MM.1S (cell line): Measurements from ENCODE around the gene LDLRAD4.

Source experiments
- DNase-seq: peaks from one replicate; pipeline ENCODE4 v3.0.0-alpha.2; 2015
- H2AFZ ChIP-seq: fragments of 300-600 bp; sonication (generic); 2 replicates; pipeline ENCODE4 v1.6.0; 2016; ENCODE audit warnings: antibody characterized with exemption, low read length
- H3F3A ChIP-seq: fragments of 300-600 bp; sonication (generic); 2 replicates; pipeline ENCODE4 v1.6.1; 2016; ENCODE audit warnings: mild to moderate bottlenecking, antibody characterized with exemption, low read length, moderate library complexity, mixed read lengths; ENCODE audit not compliant: insufficient read depth
- H3K27ac ChIP-seq: fragments of 300-600 bp; sonication (generic); 2 replicates; pipeline ENCODE4 v1.5.1; 2016; ENCODE audit warnings: mild to moderate bottlenecking, low read length
- H3K27me3 ChIP-seq: fragments of 300-600 bp; sonication (generic); replicated peaks from 2 replicates; pipeline ENCODE4 v1.6.0; 2016; ENCODE audit warnings: low read length; ENCODE audit not compliant: insufficient read depth
- H3K36me3 ChIP-seq: fragments of 300-600 bp; sonication (generic); replicated peaks from 2 replicates; pipeline ENCODE4 v1.6.1; 2016; ENCODE audit warnings: mild to moderate bottlenecking, low read length, mixed read lengths; ENCODE audit not compliant: insufficient read depth
- H3K4me1 ChIP-seq: fragments of 300-600 bp; sonication (generic); 2 replicates; pipeline ENCODE4 v1.6.1; 2016; ENCODE audit warnings: low read length, mixed read lengths
- H3K4me2 ChIP-seq: fragments of 300-600 bp; sonication (generic); 2 replicates; pipeline ENCODE4 v1.6.0; 2016; ENCODE audit warnings: low read depth, low read length
- H3K4me3 ChIP-seq: fragments of 300-600 bp; sonication (generic); 2 replicates; pipeline ENCODE4 v1.5.1; 2016; ENCODE audit warnings: low read length, mixed read lengths
- H3K79me2 ChIP-seq: fragments of 300-600 bp; sonication (generic); 2 replicates; pipeline ENCODE4 v1.6.1; 2016; ENCODE audit warnings: mixed run types, low read length, mixed read lengths
- H3K9ac ChIP-seq: fragments of 300-600 bp; sonication (generic); 2 replicates; pipeline ENCODE4 v1.6.1; 2016; ENCODE audit warnings: low read length, mixed read lengths
- H3K9me2 ChIP-seq: fragments of 300-600 bp; sonication (generic); replicated peaks from 2 replicates; pipeline ENCODE4 v1.6.1; 2016; ENCODE audit warnings: mild to moderate bottlenecking, low read length, mixed read lengths; ENCODE audit not compliant: insufficient read depth
- H3K9me3 ChIP-seq: fragments of 300-600 bp; sonication (generic); replicated peaks from 2 replicates; pipeline ENCODE4 v1.6.1; 2016; ENCODE audit warnings: mild to moderate bottlenecking, low read length, mixed read lengths; ENCODE audit not compliant: insufficient read depth
- H4K20me1 ChIP-seq: fragments of 300-600 bp; sonication (generic); 2 replicates; pipeline ENCODE4 v1.6.1; 2016; ENCODE audit warnings: mild to moderate bottlenecking, low read length, moderate library complexity, mixed read lengths; ENCODE audit not compliant: insufficient read depth
- EZH2 ChIP-seq: fragments of 300-600 bp; sonication (generic); optimal IDR thresholded peaks from 2 replicates; pipeline ENCODE3; 2017; ENCODE audit warnings: low read depth, mild to moderate bottlenecking, antibody characterized with exemption, low read length, mixed read lengths
- EZH2phosphoT487 ChIP-seq: fragments of 300-600 bp; sonication (generic); IDR thresholded peaks from 2 replicates; pipeline ENCODE4 v1.6.1; 2018; ENCODE audit warnings: antibody characterized with exemption, low read length
- TF ChIP-seq, protein P1 (sequence below): fragments of 300-600 bp; sonication (generic); IDR thresholded peaks from 2 replicates; pipeline ENCODE4 v1.5.1; 2016; ENCODE audit warnings: antibody characterized with exemption, low read length, mixed read lengths

LDLRAD4 gene

DNA sequence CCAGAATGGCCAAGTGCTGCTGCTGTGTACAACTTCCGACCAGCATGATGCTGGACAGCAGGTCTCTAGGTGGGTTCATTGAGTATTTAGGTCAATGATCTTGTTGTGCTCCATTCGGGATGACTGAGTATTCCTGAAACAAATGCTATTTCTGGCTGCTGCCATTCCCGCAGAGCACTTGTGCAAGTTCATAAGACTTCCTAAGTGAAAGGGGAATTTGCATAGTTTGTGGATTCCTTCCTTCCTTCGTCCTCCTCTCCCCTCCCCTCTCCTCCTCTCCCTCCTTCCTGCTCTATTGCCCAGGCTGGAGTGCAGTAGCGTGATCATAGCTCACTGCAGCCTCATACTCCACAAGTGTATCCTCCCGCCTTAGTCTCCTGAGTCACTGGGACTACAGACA lies 40.4 kb downstream of the LDLRAD4 start:
- Histone ChIP-seq H3K9me2 (no peaks in the 10 kb centered on the region), H3K79me2 (no peaks in the 10 kb centered on the region), H3K36me3 (no peaks in the 10 kb centered on the region), H3K9me3 (no peaks in the 10 kb centered on the region), H3F3A (no peaks in the 10 kb centered on the region), H2AFZ (no peak overlapping the region), H3K27me3 (no peaks in the 10 kb centered on the region), H4K20me1 (no peaks in the 10 kb centered on the region), H3K9ac (no peak overlapping the region), H3K4me3 (no peak overlapping the region), H3K27ac (no peak overlapping the region), H3K4me2 (no peak overlapping the region), H3K4me1 (no peaks in the 10 kb centered on the region)
- no peak for TF ChIP-seq EZH2
- TF ChIP-seq EZH2phosphoT487 = no peak
- TF ChIP-seq, protein P1, sequence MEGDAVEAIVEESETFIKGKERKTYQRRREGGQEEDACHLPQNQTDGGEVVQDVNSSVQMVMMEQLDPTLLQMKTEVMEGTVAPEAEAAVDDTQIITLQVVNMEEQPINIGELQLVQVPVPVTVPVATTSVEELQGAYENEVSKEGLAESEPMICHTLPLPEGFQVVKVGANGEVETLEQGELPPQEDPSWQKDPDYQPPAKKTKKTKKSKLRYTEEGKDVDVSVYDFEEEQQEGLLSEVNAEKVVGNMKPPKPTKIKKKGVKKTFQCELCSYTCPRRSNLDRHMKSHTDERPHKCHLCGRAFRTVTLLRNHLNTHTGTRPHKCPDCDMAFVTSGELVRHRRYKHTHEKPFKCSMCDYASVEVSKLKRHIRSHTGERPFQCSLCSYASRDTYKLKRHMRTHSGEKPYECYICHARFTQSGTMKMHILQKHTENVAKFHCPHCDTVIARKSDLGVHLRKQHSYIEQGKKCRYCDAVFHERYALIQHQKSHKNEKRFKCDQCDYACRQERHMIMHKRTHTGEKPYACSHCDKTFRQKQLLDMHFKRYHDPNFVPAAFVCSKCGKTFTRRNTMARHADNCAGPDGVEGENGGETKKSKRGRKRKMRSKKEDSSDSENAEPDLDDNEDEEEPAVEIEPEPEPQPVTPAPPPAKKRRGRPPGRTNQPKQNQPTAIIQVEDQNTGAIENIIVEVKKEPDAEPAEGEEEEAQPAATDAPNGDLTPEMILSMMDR = no peak
- no peak for DNase-seq

DNA sequence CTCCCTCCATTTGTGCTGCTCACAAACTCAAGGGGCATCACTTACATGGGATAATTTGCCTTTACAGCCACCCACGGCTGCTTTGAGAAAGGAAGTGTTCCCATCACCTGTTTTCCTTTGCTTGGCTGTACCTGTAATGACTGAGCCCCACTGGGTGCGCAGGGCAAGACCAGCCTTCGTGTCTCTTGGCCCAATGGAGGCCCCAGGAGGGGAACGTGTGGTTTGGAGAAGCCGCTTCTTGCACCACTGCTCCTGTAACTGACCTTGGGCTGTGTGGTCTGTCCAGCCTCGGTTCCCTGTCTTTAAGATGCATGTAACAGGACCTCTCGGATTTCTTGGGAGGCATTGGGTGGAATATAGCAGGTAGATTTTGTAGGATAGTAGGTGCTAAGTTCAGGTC lies 41.1 kb downstream of the LDLRAD4 start:
- Histone ChIP-seq H3K9me2 (no peaks in the 10 kb centered on the region), H3K79me2 (no peaks in the 10 kb centered on the region), H3K27me3 (no peaks in the 10 kb centered on the region), H3K4me1 (no peaks in the 10 kb centered on the region), H4K20me1 (no peaks in the 10 kb centered on the region), H3K9me3 (no peaks in the 10 kb centered on the region), H3K4me2 (no peak overlapping the region), H3K36me3 (no peaks in the 10 kb centered on the region), H3F3A (no peaks in the 10 kb centered on the region), H2AFZ (no peak overlapping the region), H3K9ac (no peak overlapping the region), H3K4me3 (no peak overlapping the region), H3K27ac (no peak overlapping the region)
- TF ChIP-seq, protein P1 = no peak
- TF ChIP-seq EZH2 = no peak
- TF ChIP-seq EZH2phosphoT487 = no peak
- no peak for DNase-seq

DNA sequence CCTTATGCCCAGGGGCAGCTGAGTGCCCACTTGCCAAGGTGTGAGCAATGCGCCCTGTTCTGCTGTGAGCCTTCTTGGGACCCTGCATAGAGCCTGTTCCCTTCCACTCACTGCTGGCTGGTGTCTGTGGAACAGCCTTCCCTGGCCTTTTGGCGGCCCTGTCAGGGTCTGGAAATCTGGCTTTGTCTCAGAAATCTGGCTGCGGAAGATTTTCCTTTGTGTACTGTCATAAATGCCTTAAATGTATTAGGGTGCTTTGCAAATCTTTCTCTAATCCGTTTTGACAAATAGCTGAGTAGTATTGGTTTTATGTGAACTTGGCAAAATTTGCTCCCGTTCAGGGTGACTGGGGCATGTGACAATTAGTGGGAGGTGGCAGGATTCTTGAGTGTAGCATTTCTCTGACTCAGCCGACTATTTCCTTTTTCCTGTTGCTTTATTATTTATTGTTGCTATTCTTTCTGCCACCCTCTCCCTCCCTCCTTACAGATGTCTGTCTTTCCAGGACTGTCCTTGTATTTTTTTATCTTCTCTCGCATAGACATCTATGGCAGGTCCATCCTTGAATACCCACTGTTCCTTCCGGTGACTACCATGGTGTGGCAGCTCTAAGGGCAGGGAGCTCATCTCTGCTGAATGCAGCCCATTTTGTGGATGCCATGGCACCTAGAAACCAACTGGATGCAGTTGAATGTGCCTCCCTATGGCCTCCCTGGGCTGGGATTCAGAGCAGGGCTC lies 41.8 kb downstream of the LDLRAD4 start:
- Histone ChIP-seq H3K9ac (no peak overlapping the region), H2AFZ (no peak overlapping the region), H3K4me2 (no peak overlapping the region), H3K79me2 (no peaks in the 10 kb centered on the region), H4K20me1 (no peaks in the 10 kb centered on the region), H3K4me1 (no peaks in the 10 kb centered on the region), H3K36me3 (no peaks in the 10 kb centered on the region), H3K9me3 (no peaks in the 10 kb centered on the region), H3K9me2 (no peaks in the 10 kb centered on the region), H3K27me3 (no peaks in the 10 kb centered on the region), H3K27ac (no peak overlapping the region), H3K4me3 (no peak overlapping the region), H3F3A (no peaks in the 10 kb centered on the region)
- no peak for TF ChIP-seq EZH2
- TF ChIP-seq, protein P1 = no peak
- TF ChIP-seq EZH2phosphoT487 = no peak
- no peak for DNase-seq
